Nephron (organoid): ENCODE data around the gene FXYD7.
"Not testable (repeated sequence)": the region's sequence is repeated elsewhere in the genome, so short reads cannot be mapped to it uniquely, and the experiment has no call there.

ENCODE experiments used
- H3K27ac Mint-ChIP-seq, 3 experiments: 2 replicates each; pipeline ENCODE4 v1.8.0; 2020; ENCODE audit warnings: mixed read lengths in 3 of 3, mild to moderate bottlenecking in 2 of 3, moderate library complexity in 1 of 3
- H3K27me3 Mint-ChIP-seq: 2 replicates; pipeline ENCODE4 v1.8.0; 2021; ENCODE audit warnings: low read depth, mild to moderate bottlenecking, moderate library complexity, mixed read lengths
- H3K36me3 Mint-ChIP-seq: 2 replicates; pipeline ENCODE4 v1.8.0; 2020; ENCODE audit warnings: low read depth, mixed read lengths
- H3K4me1 Mint-ChIP-seq: 2 replicates; pipeline ENCODE4 v1.8.0; 2020; ENCODE audit warnings: mixed read lengths
- H3K4me3 Mint-ChIP-seq, 3 experiments: 2 replicates each; pipeline ENCODE4 v1.8.0; 2020; ENCODE audit warnings: mild to moderate bottlenecking in 3 of 3, mixed read lengths in 3 of 3, moderate library complexity in 2 of 3
- H3K9me3 Mint-ChIP-seq: 2 replicates; pipeline ENCODE4 v1.8.0; 2020; ENCODE audit warnings: mixed read lengths
- TF ChIP-seq, protein P1 (sequence below), 3 experiments: fragments of 200-600 bp; sonication (generic); IDR thresholded peaks; one replicate each; pipeline ENCODE4 v1.5.0; 2021; ENCODE audit warnings: antibody characterized with exemption in 3 of 3; ENCODE audit not compliant: unreplicated experiment in 3 of 3

Gene FXYD7

DNA sequence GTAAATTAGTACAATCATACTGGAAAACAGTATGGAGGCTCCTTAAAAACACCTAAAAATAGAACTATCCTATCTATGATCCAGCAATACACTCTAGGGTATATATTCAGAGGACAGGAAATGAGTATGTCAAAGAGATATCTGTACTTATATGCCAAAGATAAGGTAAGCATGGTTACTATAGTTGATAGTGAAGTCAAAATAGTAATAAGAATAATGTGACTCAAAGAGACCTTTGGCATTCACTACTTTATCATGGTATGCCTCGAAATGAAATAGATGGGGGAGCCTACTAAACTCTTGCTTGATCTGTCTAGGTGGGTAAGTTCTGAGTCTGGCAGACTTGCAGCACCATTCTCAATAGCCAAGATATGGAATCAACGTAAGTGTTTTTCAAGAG is 41.8 kb downstream of the FXYD7 start:
- TF ChIP-seq, protein P1, sequence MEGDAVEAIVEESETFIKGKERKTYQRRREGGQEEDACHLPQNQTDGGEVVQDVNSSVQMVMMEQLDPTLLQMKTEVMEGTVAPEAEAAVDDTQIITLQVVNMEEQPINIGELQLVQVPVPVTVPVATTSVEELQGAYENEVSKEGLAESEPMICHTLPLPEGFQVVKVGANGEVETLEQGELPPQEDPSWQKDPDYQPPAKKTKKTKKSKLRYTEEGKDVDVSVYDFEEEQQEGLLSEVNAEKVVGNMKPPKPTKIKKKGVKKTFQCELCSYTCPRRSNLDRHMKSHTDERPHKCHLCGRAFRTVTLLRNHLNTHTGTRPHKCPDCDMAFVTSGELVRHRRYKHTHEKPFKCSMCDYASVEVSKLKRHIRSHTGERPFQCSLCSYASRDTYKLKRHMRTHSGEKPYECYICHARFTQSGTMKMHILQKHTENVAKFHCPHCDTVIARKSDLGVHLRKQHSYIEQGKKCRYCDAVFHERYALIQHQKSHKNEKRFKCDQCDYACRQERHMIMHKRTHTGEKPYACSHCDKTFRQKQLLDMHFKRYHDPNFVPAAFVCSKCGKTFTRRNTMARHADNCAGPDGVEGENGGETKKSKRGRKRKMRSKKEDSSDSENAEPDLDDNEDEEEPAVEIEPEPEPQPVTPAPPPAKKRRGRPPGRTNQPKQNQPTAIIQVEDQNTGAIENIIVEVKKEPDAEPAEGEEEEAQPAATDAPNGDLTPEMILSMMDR (IDR thresholded peaks at IDR 0.05; ENCODE audit: unreplicated experiment in 3 of 3), result no peak
- no peaks in the 10 kb centered on the region for H3K27me3 Mint-ChIP-seq
- no peak overlapping the region for H3K4me3 Mint-ChIP-seq
- no peak overlapping the region for H3K27ac Mint-ChIP-seq
- peaks cover 22% of the 10 kb centered on the region for H3K9me3 Mint-ChIP-seq
- no peaks in the 10 kb centered on the region for H3K4me1 Mint-ChIP-seq
- H3K36me3 Mint-ChIP-seq, result no peaks in the 10 kb centered on the region

DNA sequence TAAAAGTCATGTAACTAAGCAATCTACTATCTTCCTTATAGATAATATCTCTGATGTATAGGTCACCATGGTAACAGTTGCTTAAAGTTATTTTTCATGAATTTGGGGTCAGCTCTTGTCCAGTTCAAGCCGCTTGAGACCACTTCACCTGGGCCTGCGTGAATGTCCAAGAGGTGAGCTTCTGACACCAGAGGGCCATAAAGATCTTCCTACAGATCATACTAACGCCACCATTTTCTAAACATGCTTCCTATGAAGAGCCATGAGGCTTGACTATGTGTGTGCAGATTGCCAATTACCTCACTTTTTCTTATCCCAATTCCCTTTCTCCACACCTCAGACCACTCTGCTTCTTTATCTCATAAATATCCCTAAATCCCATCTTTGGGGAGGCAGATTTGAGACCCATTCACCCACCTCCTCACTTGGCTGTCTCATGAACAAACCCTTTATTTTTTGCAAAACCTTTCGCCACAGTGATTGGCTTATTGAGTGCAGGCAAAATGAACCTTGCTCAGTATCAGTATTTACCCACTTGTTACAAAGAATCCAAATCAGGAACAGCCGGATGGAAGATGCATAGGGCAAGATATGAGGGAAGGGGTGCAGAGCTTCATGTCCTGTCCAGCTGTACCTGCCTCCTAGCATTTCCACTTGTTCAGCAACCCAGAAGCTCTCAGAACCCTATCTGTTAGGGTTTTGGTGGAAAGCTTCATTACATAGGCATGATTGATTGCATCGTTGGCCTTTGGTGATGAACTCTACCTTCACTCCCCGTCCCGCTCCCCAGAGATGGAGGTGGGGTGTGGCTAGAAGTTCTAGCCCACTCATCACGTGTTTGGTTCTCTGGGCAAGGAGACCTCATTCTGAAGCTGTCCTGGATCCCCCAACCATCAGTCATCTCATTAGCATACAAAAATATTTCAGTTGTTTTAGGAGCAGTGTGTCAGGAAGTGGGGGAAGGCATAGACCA is 51.2 kb downstream of the FXYD7 start:
- Mint-ChIP-seq H3K36me3 (no peaks in the 10 kb centered on the region), H3K4me1 (no peaks in the 10 kb centered on the region), H3K27ac (no peak overlapping the region), H3K9me3 (peaks cover 13% of the 10 kb centered on the region), H3K27me3 (peaks cover 4% of the 10 kb centered on the region), H3K4me3 (no peak overlapping the region)
- TF ChIP-seq, protein P1 (IDR thresholded peaks at IDR 0.05; ENCODE audit: unreplicated experiment in 3 of 3), result no peak

DNA sequence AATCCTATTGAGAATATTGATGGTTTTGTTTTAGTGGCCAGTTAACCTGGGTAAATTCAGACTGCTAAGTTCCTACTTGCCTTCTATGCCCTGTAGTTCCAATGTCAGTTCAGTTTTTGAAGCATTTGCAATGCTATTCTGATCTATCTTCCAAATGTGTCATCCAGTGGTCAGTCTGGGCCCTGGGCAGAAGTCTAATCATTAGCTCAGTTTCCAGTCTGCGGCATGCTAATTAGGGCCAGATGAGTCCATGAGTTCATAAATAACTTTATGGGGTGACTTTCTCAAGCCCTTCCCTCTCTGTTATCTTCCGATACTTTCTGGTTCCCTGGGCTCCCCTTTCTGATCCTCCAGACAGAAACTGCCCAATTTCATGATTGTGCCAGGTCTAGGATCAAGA is 52.8 kb downstream of the FXYD7 start:
- Mint-ChIP-seq H3K36me3 (no peaks in the 10 kb centered on the region), H3K27me3 (peaks cover 8% of the 10 kb centered on the region), H3K4me1 (no peaks in the 10 kb centered on the region), H3K4me3 (no peak overlapping the region), H3K27ac (peak overlapping the region in 1 of 3 experiments; percentile 33), H3K9me3 (peaks cover 11% of the 10 kb centered on the region)
- TF ChIP-seq, protein P1 (IDR thresholded peaks at IDR 0.05; ENCODE audit: unreplicated experiment in 3 of 3), result no peak

DNA sequence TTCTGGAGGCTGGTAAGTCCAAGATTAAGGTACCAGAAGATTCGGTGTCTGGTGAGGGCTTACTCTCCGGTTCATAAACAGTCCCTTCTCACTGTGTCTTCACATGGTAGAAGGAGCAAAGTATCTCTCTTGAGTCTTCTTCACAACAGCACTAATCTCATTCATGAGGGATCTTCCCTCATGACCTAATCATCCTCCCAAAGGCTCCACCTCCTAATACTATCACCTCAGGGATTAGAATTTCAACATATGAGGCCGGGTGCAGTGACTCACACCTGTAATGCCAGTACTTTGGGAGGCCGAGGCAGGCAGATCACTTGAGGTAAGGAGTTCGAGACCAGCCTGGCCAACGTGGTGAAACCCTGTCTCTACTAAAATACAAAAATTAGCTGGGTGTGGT is 53.8 kb downstream of the FXYD7 start:
- H3K9me3 Mint-ChIP-seq, H3K4me1 Mint-ChIP-seq, H3K4me3 Mint-ChIP-seq, H3K27ac Mint-ChIP-seq, H3K36me3 Mint-ChIP-seq: not testable (repeated sequence)
- peaks cover 11% of the 10 kb centered on the region for H3K27me3 Mint-ChIP-seq

DNA sequence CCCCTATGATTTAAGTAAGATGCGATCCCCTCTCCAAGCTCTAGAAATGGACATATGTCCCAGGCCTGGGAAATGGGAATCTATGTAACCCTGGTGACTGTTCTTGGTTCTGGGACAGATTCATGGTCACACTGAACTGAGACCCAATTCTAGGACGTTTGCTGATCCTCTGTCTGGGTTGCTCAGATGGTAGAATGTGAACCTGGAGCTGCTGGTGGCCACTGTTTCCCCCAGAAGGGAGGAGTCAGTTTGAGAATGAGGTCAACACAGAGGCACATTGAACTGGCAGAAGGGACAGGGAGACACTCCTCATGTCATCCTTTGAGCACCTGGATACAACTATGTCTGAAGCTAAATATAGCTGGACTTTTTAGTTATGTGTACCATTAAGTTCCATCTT is 56.4 kb downstream of the FXYD7 start:
- Mint-ChIP-seq H3K4me3 (no peak overlapping the region), H3K27ac (no peak overlapping the region), H3K36me3 (no peaks in the 10 kb centered on the region), H3K4me1 (no peaks in the 10 kb centered on the region), H3K27me3 (peaks cover 9% of the 10 kb centered on the region), H3K9me3 (no peaks in the 10 kb centered on the region)
- TF ChIP-seq, protein P1 (IDR thresholded peaks at IDR 0.05; ENCODE audit: unreplicated experiment in 3 of 3), result no peak

DNA sequence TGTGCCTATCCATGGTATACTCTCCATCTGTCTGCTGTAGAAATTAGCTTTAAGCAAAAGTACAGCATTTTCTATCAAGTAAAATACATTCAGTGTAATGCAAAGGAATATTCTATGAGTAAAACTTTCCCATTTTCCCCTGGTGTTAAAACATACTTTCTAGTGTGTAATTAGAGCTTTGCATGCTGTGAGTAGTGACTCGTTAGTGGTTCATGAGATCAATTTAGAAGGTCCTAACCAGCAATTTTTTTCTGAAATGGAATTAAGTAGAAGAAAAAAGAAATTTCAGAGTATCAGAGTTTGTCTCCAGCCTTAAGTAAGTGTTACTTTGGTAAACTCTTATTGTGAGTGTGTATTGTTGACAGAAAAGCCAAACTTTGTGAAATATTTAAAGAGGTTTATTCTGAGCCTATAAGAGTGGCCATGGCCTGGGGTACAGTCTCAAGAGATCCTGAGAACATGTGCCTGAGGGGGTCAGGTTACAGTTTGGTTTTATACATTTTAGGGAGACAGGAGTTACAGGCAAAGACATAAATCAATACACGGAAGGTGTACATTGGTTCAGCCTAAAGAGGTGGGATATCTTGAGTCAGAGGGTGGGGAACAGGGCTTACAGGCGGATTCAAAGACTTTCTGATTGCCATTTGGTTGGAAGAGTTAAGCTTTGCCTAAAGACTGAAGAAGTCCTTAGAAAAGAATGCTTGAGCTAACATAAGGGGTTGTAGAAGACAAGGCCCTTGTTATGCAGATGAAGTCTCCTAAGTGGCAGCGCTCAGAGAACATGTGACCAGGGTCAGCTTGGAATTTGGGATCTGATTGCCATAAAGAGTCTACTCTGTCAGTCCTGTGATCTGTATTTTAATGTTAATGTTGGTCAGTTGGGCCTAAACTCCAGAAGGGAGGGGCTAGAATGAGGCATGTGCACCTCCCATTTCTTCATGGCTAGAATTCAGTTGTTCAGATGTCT is 60.0 kb downstream of the FXYD7 start:
- Mint-ChIP-seq H3K9me3 (no peaks in the 10 kb centered on the region), H3K27me3 (peaks cover 10% of the 10 kb centered on the region), H3K4me1 (no peaks in the 10 kb centered on the region), H3K36me3 (no peaks in the 10 kb centered on the region), H3K4me3 (no peak overlapping the region), H3K27ac (no peak overlapping the region)
- TF ChIP-seq, protein P1 (IDR thresholded peaks at IDR 0.05; ENCODE audit: unreplicated experiment in 3 of 3), result no peak
